NT2/D1 (cell line): ENCODE measurements around the gene MRPL49.

Experiments used
- YY1 ChIP-seq: IDR thresholded peaks from 2 replicates; pipeline ENCODE4 v1.6.1; 2011; ENCODE audit not compliant: insufficient read length, insufficient read depth
- ZNF274 ChIP-seq: IDR thresholded peaks from 2 replicates; pipeline ENCODE4 v1.6.1; 2011; ENCODE audit warnings: mild to moderate bottlenecking, low read depth, low read length

DNA sequence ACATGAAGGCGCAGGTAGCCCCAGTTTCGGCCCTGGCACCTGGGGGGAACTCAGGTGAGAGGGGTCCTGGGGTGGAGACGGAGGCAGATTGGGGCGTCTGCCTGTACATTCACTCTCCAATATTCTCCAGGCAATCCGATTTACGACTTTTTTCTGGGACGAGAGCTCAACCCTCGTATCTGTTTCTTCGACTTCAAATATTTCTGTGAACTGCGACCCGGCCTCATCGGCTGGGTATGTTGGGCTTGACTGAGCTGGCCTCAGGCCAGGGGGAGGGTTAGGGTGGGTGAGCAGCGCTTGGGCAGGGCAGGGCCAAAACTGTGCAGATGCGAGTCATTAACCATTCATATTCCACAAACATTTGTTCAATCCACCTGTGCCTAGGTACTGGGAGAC, 8.8 kb upstream of the MRPL49 start:
- TF ChIP-seq ZNF274 (no peak), YY1 (no peak)
